Esophagus squamous epithelium (tissue), 5 donors: ENCODE data around the gene MBP. TPM values are rescaled to one million over a fixed set of nuclear protein-coding genes. Genes with fewer than 3 reads are reported as not detected.

Source experiments
- DNase-seq: peaks from one replicate; lab custom pipeline; 2025; lab: John Stamatoyannopoulos, UW
- H3K27ac ChIP-seq, 4 donors: fragments of 200-600 bp; sonication (generic); one replicate each; pipeline ENCODE4 v1.5.1; 2016 to 2019; ENCODE audit warnings: mild to moderate bottlenecking in 1 of 4
- H3K27me3 ChIP-seq, 4 donors: fragments of 200-600 bp; sonication (generic); 1 replicate in 3 of 4; 2 replicates in 1 of 4; pipeline versions ENCODE4 v1.5.1 to v1.6.0; 2017 to 2021; ENCODE audit warnings: antibody characterized with exemption in 1 of 4
- H3K36me3 ChIP-seq, 3 donors: fragments of 200-600 bp; sonication (generic); one replicate each; pipeline ENCODE4 v1.5.1; 2016 to 2019
- H3K4me1 ChIP-seq, 3 donors: fragments of 200-600 bp; sonication (generic); one replicate each; pipeline ENCODE4 v1.5.1; 2017 to 2019
- H3K4me3 ChIP-seq, 4 donors: fragments of 200-600 bp; sonication (generic); 1 replicate in 3 of 4; 2 replicates in 1 of 4; pipeline ENCODE4 v1.5.1; 2016 to 2019; ENCODE audit warnings: mild to moderate bottlenecking in 2 of 4, moderate library complexity in 1 of 4
- H3K9me3 ChIP-seq, 3 donors: fragments of 200-600 bp; sonication (generic); one replicate each; pipeline ENCODE4 v1.5.1; 2016 to 2019
- POLR2A ChIP-seq, 4 donors: fragments of 450-650 bp; IDR thresholded peaks; one replicate each; pipeline ENCODE4 v1.6.1; 2017; ENCODE audit warnings: antibody characterized with exemption in 4 of 4, mild to moderate bottlenecking in 4 of 4, moderate library complexity in 3 of 4
- WGBS, 2 donors: methylation state at CpG; one replicate each; pipeline ENCODE4 v1.1.5; 2018; 5-methylcytosine and 5-hydroxymethylcytosine counted together
- intact Hi-C: fragments of 100-400 bp; cut with DNase I; formaldehyde crosslinking; loops from one replicate; pipeline ENCODE4 v1.15.0; 2022
- total RNA-seq, 4 donors: library from RNA; depleted of rRNA; stranded (reverse); fragments of >200 nt; gene quantifications; one replicate each; pipeline ENCODE4 v1.1.0, GENCODE V29; 2016
- TF ChIP-seq, protein P1 (sequence below), 6 experiments: fragments of 450-650 bp in 4 of 6; fragments of 200-600 bp in 2 of 6; sonication (generic) in 2 of 6; IDR thresholded peaks; one replicate each; pipeline ENCODE4 v1.5.1; 2016 to 2019; ENCODE audit warnings: antibody characterized with exemption in 6 of 6, mild to moderate bottlenecking in 4 of 6, moderate library complexity in 4 of 6
- donor health status: DM: yes; HTN: yes; CAD: no.

The MBP gene
- total RNA-seq, 4 donors from 2014 or later: 21.9 to 38.9 (median 25.2) TPM

DNA sequence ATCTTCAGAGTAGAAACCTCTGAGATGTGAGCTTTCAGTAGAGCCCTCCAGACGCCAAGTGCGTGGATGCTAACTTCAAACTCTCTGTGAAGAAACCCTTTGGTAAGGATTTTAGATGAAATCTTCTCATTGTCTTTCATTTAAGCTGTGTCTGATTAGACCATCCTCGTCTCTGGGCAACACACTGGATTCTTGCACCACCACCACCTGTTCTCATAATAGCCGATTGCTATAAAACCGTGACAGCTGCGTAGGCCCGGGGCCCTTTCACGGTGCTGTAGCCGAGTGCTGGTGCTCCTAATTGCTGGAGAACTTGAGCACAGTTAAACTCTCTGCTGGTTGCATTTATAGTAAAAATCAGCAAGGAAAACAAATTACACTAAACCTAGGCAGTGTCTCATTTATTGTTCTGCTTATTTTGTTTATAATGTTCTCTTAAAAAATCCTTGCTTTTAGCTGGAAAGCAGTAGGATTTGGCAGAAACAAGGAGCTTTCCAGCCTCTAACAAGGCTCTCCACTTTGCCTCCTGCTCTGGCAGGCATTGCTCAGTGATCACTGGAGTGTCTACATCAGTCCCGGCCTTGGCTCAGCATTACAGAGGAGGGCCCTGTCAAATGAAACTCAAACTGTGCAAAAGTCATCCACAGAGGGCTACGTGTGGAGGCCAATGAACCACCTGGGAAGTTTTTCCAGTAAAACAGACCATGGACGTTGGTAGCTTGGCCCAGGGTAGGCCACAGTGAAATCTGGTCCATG is 40.9 kb upstream of the MBP start:
- H3K27me3 ChIP-seq: no peaks in the 10 kb centered on the region
- no peaks in the 10 kb centered on the region for H3K4me1 ChIP-seq
- no peaks in the 10 kb centered on the region for H3K36me3 ChIP-seq
- DNase-seq: no peak
- no peak overlapping the region for H3K4me3 ChIP-seq
- intact Hi-C loops: no loop called here
- no peaks in the 10 kb centered on the region for H3K9me3 ChIP-seq
- 65 to 67% methylated on average over 10 to 11 of the region's 12 CpGs for WGBS, 2 donors
- TF ChIP-seq, protein P1, sequence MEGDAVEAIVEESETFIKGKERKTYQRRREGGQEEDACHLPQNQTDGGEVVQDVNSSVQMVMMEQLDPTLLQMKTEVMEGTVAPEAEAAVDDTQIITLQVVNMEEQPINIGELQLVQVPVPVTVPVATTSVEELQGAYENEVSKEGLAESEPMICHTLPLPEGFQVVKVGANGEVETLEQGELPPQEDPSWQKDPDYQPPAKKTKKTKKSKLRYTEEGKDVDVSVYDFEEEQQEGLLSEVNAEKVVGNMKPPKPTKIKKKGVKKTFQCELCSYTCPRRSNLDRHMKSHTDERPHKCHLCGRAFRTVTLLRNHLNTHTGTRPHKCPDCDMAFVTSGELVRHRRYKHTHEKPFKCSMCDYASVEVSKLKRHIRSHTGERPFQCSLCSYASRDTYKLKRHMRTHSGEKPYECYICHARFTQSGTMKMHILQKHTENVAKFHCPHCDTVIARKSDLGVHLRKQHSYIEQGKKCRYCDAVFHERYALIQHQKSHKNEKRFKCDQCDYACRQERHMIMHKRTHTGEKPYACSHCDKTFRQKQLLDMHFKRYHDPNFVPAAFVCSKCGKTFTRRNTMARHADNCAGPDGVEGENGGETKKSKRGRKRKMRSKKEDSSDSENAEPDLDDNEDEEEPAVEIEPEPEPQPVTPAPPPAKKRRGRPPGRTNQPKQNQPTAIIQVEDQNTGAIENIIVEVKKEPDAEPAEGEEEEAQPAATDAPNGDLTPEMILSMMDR (IDR thresholded peaks at IDR 0.05): no peak
- TF ChIP-seq POLR2A (IDR thresholded peaks at IDR 0.05): no peak
- H3K27ac ChIP-seq: no peak overlapping the region

DNA sequence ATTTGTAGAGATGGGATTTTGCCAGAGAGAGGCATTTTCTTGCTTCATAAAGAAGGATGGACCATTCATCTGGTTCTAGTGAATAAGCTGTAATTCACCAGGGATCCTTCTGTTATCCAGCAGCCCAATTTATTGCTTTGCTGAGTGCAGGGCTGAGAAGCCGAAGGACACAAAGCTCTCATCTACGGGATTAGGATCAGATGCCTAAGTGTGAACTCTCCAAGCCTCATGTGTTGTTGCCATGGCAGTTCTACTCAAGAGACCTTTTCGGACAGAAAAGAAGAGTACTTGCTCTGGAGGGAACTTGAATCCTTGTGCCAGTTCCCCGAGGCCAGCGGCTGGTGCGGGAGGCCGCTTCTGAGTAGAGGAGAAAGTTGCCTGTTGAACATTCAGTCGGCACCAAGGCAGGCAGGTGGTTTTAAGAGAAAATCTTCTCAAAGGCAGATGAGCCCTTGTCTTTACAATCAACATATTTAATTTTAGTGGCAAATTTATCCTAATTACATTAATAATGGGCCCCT is 38.4 kb upstream of the MBP start:
- no peak overlapping the region for H3K4me3 ChIP-seq
- 68 to 75% methylated on average over 7 to 8 of the region's 8 CpGs for whole genome bisulfite sequencing, 2 donors
- no peaks in the 10 kb centered on the region for H3K9me3 ChIP-seq
- peaks cover 0 to 3% (median 0%) of the 10 kb centered on the region in 4 donors for H3K27me3 ChIP-seq
- TF ChIP-seq POLR2A (IDR thresholded peaks at IDR 0.05): no peak
- TF ChIP-seq, protein P1 (IDR thresholded peaks at IDR 0.05): no peak
- intact Hi-C loops: no loop called here
- H3K36me3 ChIP-seq: no peaks in the 10 kb centered on the region
- no peak overlapping the region for H3K27ac ChIP-seq
- H3K4me1 ChIP-seq: peaks cover 0 to 8% (median 0%) of the 10 kb centered on the region in 3 donors
- DNase-seq: no peak

DNA sequence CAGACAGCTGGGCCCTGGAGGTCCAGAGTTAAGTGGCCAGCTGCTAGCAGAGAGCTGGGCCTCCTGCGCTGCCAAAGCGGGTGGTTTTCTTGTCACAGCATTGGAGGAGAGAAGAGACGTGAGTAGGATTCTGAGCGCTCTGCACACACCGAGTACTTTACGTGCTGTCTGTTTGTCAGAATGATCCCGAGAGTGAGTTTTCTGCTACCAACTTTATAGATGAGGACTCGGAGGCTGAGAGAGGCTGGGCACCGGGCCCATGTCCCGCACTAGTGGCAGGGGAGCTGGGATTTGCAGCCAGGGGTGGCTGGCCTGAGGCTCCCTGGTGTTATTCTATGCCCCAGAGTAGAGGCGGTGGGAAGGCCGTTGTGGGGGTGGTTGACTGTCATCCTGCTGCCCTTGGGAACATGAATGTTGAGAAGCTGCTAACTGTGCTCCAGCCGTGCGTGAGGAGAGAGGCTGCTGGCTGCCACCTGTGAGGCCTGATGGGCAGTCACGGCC is 36.3 kb upstream of the MBP start:
- Histone ChIP-seq H3K27ac (no peak overlapping the region), H3K27me3 (peaks cover 0 to 21% (median 0%) of the 10 kb centered on the region in 4 donors), H3K4me3 (no peak overlapping the region), H3K4me1 (peaks cover 0 to 15% (median 0%) of the 10 kb centered on the region in 3 donors), H3K9me3 (no peaks in the 10 kb centered on the region), H3K36me3 (no peaks in the 10 kb centered on the region)
- no peak for DNase-seq
- intact Hi-C loops: no loop called here
- WGBS, 2 donors: 96 to 100% methylated on average over 5 to 6 of the region's 15 CpGs
- TF ChIP-seq, protein P1 (IDR thresholded peaks at IDR 0.05): no peak
- no peak for TF ChIP-seq POLR2A (IDR thresholded peaks at IDR 0.05)

DNA sequence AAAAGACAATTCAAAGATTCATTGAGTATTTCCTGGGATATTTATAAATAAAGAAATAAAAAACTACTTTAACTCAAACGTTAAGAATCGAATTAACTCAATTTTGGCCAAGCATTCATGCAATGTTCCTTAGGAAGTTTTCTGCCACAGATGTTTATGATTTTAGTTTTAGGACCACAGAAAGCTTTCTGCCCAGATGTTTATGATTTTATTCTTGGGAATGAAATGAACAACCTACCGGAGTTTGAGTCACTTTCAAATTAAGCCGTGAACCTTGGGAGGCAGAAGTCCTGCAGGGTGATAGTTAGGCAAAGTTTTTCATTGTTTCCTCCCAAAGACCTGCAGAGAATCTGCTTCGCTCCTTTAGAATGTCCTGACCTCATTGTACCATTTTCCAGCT is 34.7 kb upstream of the MBP start:
- Histone ChIP-seq H3K27me3 (peaks cover 0 to 21% (median 0%) of the 10 kb centered on the region in 4 donors), H3K27ac (no peak overlapping the region), H3K4me1 (peaks cover 0 to 15% (median 0%) of the 10 kb centered on the region in 3 donors), H3K9me3 (no peaks in the 10 kb centered on the region), H3K4me3 (no peak overlapping the region), H3K36me3 (no peaks in the 10 kb centered on the region)
- DNase-seq: no peak
- WGBS, 2 donors: 65 to 80% methylated on average over 5 of the region's 5 CpGs
- intact Hi-C loops: no loop called here
- TF ChIP-seq, protein P1 (IDR thresholded peaks at IDR 0.05): no peak
- no peak for TF ChIP-seq POLR2A (IDR thresholded peaks at IDR 0.05)

DNA sequence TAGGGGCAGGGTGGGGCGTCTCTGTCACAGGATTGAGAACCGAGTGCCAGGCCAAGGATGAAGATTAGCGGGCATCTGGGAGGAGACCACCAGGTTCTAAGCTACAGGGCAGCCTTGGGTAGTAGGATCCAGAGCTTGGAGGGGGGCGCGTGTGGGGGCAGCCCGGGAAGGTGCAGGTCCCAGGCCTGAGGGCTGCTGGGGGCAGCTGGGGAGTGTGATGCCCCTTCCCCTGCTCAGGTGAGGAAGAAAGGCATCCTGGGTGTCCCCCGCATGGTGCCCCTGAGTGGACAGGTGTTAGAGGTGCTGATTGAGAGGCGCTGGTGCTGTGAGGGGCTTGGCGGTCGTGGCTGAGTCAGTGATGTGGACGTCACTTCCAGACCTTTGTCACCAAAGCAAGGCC is 33.9 kb upstream of the MBP start:
- Histone ChIP-seq H3K4me1 (peaks cover 0 to 15% (median 0%) of the 10 kb centered on the region in 3 donors), H3K27me3 (peaks cover 0 to 21% (median 0%) of the 10 kb centered on the region in 4 donors), H3K4me3 (no peak overlapping the region), H3K9me3 (no peaks in the 10 kb centered on the region), H3K36me3 (no peaks in the 10 kb centered on the region), H3K27ac (no peak overlapping the region)
- intact Hi-C loops: no loop called here
- no peak for TF ChIP-seq POLR2A (IDR thresholded peaks at IDR 0.05)
- TF ChIP-seq, protein P1 (IDR thresholded peaks at IDR 0.05): no peak
- no peak for DNase-seq
- WGBS, 2 donors: 90 to 100% methylated on average over 3 to 7 of the region's 11 CpGs
